HG02610 (cell line): ENCODE data around the gene PHF21A.
"Not testable (repeated sequence)": the region's sequence is repeated elsewhere in the genome, so short reads cannot be mapped to it uniquely, and the experiment has no call there.

Experiments
- ATAC-seq: cut with Tn5 transposase; IDR thresholded peaks from one replicate; pipeline ENCODE4 v1.9.1; 2021; ENCODE audit warnings: mild to moderate bottlenecking, moderate library complexity; ENCODE audit not compliant: unreplicated experiment

The PHF21A gene

GRCh38 chr11:45988921-45989320, 132.3 kb downstream of the PHF21A start:
- no peak for ATAC-seq

DNA sequence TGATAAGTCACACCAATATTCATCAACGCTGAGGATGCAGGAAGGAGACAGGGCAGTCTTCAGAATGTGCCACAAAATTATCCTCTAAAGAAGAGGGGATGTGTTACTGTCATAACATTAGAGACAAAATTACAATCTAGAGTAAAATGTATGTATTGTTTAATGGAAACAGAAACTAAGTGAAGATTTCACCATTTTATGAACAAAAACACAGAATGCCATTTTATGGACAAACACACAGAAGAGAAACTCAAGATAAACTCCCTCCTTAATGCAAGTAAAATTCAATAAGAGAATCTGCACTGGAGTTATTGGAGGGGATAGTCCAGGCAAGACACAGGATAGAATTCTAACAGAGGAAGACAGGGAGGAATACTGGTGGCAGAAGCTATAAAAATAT, 136.0 kb downstream of the PHF21A start:
- no peak for ATAC-seq

DNA sequence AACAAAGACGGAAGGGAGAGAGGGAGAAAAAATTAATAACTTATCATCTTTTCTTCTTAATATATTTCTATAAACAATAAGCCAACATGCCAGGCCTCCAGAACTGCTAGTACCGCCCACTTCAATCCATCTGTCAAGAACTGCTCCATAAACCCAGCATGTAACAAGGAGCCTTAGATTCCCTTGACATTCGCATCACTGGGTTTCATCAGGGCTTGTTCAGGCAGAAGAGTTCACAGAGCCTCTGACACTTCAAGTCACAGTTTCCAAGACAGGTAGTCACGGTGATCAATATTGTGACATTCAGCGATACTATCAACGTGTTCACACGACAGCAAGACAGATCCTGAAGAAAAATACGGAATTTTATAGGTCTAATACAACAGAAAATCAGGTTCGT, 137.1 kb downstream of the PHF21A start:
- no peak for ATAC-seq

GRCh38 chr11:45983471-45983845, 137.8 kb downstream of the PHF21A start:
- ATAC-seq = no peak

- no peak for ATAC-seq
Measured at GRCh38 chr11:45982656-45983470, 138.4 kb downstream of the PHF21A start.

- not testable (repeated sequence) for ATAC-seq
Measured at GRCh38 chr11:45981826-45982225, 139.4 kb downstream of the PHF21A start.

DNA sequence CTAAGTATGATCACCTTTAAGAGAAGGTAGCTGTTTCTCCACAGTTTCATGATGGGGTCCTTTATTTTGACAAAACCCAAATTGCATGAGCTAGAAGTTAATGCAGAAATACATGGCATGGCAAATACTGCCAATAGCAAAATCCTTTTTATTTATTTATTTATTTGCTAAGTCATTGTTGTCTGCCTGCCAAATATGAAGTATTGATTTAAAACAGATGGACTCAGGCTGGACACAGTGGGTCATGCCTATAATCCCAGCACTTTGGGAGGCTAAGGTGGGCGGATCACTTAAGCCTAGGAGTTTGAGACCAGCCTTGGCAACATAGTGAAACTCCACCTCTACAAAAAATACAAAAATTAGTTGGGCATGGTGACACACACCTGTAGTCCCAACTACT, 146.4 kb downstream of the PHF21A start:
- ATAC-seq = no peak

DNA sequence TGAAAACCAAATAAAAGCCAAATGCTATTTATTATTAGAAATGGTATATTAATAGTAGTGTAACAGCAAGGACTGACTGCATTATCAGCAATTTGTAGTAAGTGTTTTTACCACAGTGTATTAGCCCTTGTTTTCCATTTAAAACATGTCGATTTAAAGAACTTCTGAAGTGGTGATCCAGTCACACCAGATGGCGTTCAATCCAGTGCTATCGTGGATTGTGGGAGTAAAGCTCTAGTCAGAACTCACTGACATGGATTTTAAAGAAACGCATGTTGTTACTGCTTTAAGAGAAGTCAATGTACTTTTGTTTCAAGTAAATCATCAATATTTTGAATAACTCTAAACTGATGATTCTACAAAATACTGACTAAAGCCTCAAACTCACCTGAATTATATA, 147.7 kb downstream of the PHF21A start:
- ATAC-seq = no peak

DNA sequence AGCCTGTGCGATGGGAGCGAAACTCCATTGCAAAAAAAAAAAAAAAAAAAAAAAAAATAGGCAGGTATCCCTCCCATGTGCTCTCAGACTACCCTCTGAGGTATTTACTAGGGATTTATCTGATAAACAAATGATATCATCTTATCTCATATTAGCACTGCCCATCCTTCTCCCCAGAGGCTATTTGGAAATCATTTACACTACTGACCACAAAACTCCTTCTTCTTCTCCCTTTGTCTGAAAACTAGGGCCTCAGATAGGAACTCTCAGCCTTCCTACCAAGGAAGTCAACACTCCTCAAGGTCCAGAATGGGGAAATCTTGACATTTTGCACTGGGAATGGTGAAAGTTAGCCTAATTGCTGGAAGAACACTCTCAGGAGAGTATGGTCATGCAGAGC, 152.4 kb downstream of the PHF21A start:
- no peak for ATAC-seq

DNA sequence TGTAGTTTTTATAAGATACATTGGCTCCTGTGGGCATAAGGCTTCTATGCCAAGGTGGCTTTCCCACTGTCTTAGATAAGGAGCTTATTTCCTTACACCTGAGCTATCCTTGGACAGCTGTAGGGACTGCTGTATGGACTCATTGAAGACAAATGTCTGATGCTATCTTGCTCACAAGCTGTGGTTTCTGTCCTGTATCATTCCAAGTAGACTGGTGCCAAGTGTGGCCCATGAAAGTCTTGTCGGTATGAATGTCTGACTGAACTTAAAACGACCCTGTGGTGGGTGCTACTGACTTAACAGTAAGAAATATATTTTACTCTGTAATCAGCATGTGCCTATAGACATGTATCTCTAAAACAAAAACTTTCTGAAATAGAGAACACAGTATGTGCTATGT, 153.7 kb downstream of the PHF21A start:
- no peak for ATAC-seq

- ATAC-seq = no peak
Measured at GRCh38 chr11:45964911-45965389, 156.3 kb downstream of the PHF21A start.

GRCh38 chr11:45961751-45962240, 159.5 kb downstream of the PHF21A start:
- no peak for ATAC-seq

DNA sequence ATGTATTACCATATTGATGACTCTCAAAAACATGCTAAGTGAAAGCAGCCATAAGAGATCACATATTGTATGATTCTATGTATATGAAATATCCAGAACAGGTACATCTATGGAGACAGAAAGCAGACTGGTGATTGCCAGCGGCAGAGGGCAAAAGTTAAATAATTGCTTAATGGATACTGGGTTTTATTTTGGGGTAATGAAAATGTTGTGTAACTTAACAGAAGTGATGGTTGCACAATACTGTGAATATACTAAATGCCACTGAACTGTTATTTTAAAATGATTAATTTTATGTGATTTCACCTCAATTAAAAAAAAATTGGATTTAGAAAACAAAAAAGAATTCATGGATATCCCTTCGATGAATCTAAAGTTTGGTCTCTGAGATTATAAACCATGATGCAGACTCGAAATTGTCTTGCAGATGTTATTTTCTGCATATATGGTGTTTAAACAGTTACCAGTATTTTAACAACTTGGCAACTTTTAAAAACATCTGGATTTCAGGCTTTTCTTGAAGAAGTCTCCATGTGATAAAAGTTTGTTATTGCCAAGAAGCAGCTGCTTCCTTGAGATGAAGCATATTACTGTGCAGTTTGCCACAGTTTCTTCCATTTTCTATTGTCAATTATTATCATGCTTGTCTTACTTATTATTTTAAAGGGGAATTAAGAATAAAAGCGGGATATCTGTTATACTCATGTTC, 160.7 kb downstream of the PHF21A start:
- ATAC-seq = no peak

DNA sequence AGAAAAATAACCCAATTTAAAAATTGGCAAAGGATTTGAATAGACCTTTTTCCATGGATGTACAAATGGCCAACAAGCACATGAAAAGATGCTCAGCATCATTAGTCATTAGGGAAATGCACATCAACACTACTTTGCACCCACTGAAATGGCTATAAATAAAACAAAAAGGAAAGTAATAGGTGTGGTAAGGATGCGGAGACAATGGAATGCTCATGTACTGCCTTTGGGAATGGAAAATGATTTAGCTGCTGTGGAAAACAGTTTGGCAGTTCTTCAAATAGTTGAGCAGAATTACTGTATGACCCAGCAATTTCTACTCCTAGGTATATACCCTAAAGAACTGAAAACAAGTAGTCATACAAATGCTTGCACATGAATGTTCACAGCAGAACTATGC, 161.4 kb downstream of the PHF21A start:
- ATAC-seq = no peak

DNA sequence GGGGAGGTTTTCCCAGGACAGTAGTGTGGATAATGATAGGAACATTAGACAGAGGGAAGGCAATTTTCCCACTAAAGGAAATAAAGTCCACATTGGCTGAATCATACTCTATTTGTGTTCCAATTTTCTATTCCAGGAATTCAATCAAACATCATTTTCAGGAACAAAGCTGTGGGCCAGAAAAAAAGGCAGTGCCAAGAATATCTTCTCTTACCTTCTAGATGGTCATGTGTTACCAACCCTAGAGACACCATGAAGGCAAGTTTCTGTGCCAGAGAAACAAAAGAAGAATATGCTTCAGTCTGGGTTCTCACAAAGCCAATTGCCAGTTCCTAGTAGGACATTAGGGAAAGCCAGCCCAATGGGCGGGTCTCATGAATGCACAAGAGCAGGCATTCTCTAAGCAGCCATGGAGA, 171.3 kb downstream of the PHF21A start:
- no peak for ATAC-seq

- no peak for ATAC-seq
Measured at GRCh38 chr11:45948356-45948755, 172.9 kb downstream of the PHF21A start.

- no peak for ATAC-seq
Measured at GRCh38 chr11:45947885-45948284, 173.4 kb downstream of the PHF21A start.

GRCh38 chr11:45945397-45945999, 175.8 kb downstream of the PHF21A start:
- no peak for ATAC-seq

- ATAC-seq = no peak
Measured at GRCh38 chr11:45942381-45942780, 178.9 kb downstream of the PHF21A start.

- ATAC-seq = no peak
Measured at GRCh38 chr11:45941285-45941684, 180.0 kb downstream of the PHF21A start.

DNA sequence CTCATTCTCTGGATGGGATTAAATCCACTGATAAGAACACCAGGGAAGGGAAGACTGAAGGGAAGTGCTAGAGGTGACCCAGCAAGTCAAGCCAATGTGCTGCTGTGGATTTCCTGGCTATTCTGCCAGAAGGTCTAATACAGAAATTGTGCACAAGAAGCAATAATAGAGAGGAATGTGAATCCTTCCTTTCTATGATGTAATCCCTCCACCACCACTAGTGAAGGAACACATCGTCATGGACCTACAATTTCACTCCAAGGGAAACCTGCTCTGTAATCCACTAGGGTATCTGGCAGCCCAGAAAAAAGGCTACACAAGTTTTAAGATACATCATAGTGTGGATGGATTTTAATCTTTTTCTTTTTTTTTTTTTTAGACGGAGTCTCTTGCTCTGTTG, 181.4 kb downstream of the PHF21A start:
- ATAC-seq = no peak

- no peak for ATAC-seq
Measured at GRCh38 chr11:45937916-45938315, 183.3 kb downstream of the PHF21A start.
